HG03378 (cell line): ENCODE measurements around the gene DCHS2.

Experiments used
- ATAC-seq: cut with Tn5 transposase; IDR thresholded peaks from one replicate; pipeline ENCODE4 v1.9.1; 2021; ENCODE audit warnings: mild to moderate bottlenecking, moderate library complexity; ENCODE audit not compliant: unreplicated experiment

The DCHS2 gene

GRCh38 chr4:154329268-154329868 is 162.2 kb downstream of the DCHS2 start:
- no peak for ATAC-seq

DNA sequence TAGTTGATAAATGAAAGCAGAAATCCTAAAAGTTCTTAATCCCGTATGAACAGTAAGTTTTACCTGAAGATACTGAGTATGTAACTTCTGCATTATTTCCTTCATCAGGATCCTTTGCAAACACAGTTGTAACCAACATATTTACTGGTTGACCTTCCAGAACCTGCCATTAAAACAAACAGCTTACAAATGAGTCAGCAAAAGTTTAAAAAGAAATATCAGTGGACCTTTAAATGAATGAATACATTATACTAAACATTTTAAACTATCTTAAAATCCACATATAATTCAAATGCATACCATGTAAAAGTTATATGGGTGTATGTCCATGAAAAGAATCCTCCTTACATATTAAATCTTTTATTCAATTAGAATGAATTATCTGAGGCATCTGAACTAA is 163.6 kb downstream of the DCHS2 start:
- ATAC-seq = no peak

DNA sequence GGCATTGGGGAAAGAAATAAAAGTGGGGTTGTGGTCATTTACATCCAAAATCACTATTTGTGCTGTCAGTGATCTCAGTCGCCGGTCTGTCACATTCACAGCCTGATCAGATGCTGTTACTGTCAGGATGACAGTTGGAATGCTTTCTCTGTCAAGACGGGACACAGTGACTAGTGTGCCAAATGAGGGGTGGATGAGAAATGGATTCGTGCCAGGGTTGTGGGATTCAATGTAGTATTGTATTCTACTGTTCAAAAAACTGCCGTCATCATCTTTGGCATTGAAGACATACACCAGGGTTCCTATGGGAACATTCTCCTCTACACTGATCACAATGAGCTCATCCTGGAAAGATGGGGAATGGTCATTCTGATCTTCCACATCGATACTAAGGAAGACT is 171.1 kb downstream of the DCHS2 start:
- no peak for ATAC-seq

DNA sequence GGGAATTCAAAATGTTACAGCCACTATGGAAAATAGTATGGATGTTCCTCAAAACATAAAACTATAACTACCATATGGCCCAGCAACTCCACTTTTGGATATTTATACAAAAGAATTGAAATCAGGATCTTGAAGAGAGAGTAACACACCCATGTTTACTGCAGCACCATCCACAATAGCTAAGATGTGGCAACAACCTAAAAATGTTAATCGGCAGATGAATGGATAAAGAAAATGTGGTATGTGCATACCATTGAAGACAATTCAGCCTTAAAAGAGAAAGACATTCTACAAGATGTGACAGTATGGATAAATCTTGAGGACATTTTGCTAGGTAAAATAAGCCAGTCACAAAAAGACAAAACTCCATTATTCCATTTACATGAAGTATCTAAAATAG is 171.9 kb downstream of the DCHS2 start:
- ATAC-seq = no peak

DNA sequence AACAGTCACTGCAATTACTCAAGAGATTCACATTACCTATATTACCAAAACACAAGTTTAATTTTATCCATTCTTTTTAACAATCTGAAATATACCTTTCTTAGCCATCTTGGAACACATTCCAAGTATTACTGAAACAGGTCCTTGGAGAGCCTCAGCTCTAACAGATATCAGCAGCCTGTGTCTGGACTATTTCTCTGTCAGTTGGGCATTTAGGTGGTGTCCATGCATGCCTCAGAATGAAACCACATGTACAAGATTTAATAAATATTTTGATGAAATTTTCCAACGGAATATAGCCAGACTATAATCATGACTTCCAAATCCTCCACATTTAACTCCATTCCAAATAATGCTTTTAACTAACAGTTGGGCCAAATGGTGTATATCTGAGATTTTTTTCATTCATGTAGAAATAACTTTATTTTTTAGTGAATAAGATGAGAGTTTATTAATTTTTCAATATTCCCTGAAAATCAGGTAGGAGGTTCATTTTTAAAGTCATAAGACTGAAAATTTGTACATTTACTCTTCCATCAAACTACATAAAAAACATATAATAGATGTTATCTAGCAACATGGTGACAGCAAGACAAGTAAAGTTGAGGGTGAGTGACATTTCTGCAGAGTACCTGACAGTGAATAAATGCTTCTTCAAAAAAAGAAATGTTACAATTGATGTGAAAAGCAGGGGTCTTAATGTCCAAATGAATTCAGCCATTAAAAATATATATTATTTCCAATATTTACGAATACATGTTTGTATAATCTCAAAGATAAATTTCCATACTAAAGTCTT is 174.2 kb downstream of the DCHS2 start:
- no peak for ATAC-seq

GRCh38 chr4:154315741-154316140 is 175.9 kb downstream of the DCHS2 start:
- ATAC-seq = no peak

GRCh38 chr4:154314248-154314647 is 177.4 kb downstream of the DCHS2 start:
- ATAC-seq = no peak

GRCh38 chr4:154313004-154313585 is 178.5 kb downstream of the DCHS2 start:
- ATAC-seq = no peak

DNA sequence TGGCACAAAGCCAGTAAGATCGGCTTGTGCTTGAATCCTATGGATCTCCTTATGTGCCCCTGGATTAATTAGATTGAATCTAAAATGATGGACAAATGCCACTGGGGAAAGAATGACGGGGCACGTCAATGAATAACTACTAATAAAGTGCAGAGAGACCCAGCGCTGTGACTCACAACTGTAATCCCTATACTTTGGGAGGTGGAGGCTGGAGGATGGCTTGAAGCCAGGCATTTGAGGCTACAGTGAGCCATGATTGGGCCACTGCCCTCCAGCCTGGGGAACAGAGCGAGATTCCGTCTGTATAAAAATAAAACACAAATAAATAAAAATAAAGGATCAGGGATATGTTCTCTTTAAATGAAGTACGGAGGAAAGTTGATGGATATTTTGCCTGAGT is 179.4 kb downstream of the DCHS2 start:
- no peak for ATAC-seq

DNA sequence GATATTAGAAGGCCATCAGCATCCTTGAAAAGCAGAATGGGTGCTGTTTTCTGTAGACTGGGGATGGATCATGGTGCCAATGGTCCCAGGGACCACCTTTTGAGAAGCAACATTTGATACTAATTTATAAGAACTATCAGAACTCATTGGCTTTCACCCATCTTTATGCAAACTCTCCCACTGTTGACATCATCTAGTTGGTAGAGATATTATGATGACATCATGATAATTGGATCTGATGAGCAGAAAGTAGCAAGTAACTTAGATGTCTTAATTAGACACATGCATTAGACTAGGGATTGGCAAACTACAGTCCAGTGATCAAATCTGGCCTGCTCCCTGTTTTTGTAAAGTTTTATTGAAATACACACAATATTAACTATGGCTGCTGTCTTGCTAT is 181.0 kb downstream of the DCHS2 start:
- ATAC-seq = no peak

- ATAC-seq = no peak
Measured at GRCh38 chr4:154308207-154308606, 183.4 kb downstream of the DCHS2 start.

- no peak for ATAC-seq
Measured at GRCh38 chr4:154307451-154307850, 184.1 kb downstream of the DCHS2 start.

- ATAC-seq = no peak
Measured at GRCh38 chr4:154305616-154306015, 186.0 kb downstream of the DCHS2 start.

DNA sequence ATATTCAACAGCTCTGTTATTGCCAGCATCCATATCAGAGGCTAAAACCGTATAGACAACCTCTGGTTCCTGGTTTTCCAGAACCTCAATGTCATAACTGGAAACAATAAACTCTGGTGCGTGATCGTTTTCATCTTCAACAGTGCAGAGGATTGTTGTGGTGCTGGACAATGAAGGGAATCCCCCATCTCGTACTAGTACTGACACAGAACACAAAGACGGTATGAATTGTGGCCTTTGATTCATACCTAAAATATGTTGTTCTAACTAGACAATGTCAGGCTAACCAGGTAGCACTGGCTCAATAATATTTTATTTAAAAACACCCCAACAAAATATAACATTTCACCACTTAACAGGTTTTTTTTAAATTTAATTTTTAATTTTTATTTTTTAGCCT is 186.9 kb downstream of the DCHS2 start:
- ATAC-seq = no peak

- ATAC-seq = no peak
Measured at GRCh38 chr4:154294652-154295350, 196.8 kb downstream of the DCHS2 start.

DNA sequence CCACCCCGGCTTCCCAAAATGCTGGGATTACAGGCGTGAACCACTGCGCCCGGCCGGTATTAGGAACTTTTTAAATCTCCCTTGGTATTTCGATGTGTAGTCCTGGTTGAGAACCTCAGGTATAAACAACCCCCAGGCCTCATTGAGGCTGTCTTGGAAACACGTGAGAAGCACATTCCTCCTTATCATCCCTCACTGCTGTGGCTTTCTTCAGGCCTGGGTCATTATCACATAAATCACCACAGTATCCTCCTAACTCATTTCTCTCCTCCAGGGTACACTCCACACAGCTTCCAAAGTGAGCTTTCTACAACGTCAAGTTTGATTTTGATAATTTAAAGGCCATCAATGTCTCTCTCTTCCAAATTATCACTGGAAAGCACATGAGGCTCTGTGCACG is 198.2 kb downstream of the DCHS2 start:
- ATAC-seq = no peak

DNA sequence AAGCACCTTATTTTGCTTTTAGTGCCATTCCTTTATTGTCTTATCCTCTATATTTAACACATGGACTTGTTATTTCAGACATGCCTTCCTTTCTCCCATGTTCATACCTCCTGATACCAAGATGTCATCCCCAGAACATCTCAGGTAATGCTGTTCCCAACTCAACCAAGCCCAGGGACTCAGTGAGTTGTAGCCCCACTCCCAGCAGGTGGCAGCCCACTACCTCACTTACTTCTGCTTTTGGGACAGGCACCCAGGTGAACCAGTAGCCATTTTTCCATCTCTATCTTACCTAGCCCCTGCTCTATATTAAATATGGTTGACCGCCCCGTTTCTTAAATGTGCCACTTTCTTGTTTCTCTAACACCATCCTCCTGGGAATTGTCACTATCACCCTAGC is 199.0 kb downstream of the DCHS2 start:
- no peak for ATAC-seq

GRCh38 chr4:154277172-154277571 is 214.4 kb downstream of the DCHS2 start:
- ATAC-seq = no peak

DNA sequence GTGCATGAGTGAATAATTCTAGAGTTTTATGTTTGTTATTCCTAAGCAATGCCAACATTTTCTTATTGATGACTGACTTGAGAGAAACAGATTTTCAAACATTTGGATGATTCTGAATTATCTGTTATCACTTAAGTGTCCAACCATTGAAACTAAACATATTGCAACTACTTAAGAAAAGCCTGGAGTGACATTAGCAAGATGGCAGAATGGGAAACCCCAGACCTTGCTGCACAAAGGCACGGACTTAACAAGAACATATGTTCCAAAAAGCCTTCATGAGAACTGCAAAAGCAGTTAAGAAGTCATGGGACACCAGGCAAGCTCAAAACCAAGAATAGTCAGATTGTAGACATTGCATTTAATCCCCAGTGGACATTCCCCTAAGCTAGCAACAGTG is 215.1 kb downstream of the DCHS2 start:
- ATAC-seq = no peak

DNA sequence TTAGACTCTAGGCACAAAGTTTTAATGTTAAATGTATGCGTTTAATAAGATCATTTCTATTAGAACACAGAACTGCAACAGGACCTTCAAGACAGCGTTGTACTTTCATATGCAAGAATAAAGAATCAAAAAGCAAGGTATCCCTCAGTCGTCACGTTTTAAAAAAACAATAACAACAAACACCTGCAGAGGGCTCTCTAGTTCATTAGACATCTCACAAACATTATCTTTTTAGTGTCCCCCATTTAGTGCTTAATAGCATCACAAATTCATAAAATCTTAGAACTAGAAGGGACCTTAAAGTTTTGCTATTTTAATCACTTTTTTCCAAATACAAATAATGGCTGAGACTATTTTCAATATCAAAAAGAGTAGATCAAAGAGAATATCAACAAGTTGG is 236.6 kb downstream of the DCHS2 start:
- ATAC-seq = no peak

GRCh38 chr4:154234576-154234975 is 257.0 kb downstream of the DCHS2 start:
- no peak for ATAC-seq
